ENCODE results near the gene KIF21B.
"Not testable (repeated sequence)": the region's sequence is repeated elsewhere in the genome, so short reads cannot be mapped to it uniquely, and the experiment has no call there.

The KIF21B gene

DNA sequence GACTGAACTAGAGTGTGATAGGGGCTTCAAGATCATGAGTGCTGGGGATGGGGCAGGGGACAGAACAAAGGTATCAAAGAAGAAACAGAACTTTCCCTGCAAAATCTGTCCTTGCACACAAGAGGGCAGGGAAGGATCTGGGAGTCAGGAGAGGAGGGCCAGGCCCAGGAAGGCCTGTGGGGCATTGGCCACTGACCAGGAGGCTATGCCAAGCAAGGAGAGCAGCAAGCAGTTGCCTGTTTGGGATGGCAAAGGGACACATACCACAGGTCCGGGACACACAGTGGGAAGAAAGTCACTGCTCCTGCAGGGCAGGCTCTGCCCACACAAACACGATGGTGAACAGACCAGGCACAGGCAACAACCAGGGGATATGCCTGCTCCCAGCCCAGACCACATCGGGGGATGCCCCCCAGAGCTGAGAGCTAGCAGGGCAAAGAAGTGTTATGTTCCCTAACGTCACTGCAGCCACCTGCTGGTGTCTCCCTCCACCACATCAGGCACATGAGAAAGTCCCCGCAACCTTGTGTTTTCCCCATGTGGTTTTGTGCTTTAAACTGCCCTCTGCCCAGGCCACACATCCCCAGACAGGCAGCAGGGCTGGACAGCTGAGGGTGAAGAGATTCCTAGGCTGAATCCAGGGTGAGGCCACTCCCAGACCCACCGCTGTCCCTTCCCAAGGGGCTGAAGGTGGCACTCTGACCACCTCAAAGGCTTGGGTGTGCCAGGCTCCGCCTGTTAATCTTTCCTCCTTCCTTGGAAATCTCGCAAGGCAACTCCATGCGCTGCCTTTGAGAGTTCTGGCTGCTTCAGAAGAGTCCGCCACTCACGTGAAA is 53.6 kb downstream of the KIF21B start:
- peak; percentile 53 for ATAC-seq (replicated peaks; ENCODE audit: extremely low read depth, poor library complexity, severe bottlenecking)

DNA sequence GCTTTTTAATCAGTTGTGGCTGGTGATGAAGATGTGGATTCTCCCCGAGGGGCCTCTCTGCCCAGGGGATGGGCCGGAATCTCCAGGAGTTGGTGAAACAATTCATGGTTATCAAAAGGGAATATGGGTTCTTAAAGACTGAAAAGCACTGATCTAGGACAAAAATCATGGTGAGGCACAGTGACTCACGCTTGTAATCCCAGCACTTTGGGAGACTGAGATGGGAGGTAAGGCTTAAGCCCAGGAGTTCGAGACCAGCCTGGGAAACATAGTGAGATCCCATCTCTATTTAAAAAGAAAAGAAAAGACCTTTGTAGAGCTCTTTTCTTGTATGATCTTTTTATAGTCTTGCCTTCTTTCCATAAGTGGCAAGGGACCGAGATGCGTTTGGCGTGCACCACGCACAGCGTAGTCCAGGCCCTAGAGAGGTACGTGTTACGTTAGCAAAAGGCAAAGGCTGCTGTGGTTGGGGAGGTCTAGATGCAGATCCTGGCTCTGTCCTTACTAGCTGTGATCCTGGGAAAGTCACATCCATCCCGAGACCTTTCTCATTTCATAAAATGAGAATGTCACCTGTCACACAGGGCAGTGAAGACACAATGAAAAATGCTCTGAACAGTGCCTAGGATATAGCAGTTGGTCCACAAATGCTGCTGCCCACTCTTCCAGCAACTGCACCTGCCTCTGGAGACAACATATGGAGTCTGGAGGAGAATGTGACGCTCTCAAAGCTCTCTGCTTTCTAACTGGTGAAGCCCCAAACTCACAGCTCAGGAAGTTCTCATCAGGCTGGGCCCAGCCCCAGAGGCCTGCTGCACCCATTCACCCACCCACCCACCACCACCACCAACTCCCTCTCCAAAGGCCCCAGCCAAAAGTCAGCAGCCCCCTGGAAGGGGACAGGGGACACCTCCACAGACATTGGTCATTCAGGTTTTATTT is 54.8 kb downstream of the KIF21B start:
- H3K27ac Mint-ChIP-seq (ENCODE audit: low read depth): no peak overlapping the region
- no peaks in the 10 kb centered on the region for H3K27me3 Mint-ChIP-seq
- peaks cover 19% of the 10 kb centered on the region for H3K36me3 Mint-ChIP-seq (ENCODE audit: insufficient read depth)
- no peak overlapping the region for H3K4me3 Mint-ChIP-seq
- no peaks in the 10 kb centered on the region for H3K9me3 Mint-ChIP-seq
- peaks cover 10% of the 10 kb centered on the region for H3K4me1 Mint-ChIP-seq
- no peak for ATAC-seq (replicated peaks; ENCODE audit: extremely low read depth, poor library complexity, severe bottlenecking)
- no peak for DNase-seq (ENCODE audit: low spot score in 2 of 2)

More for the DNA sequence above, 53.6 kb downstream of the KIF21B start:
- no peaks in the 10 kb centered on the region for H3K27me3 Mint-ChIP-seq
- DNase-seq (ENCODE audit: low spot score in 2 of 2): no peak
- H3K27ac Mint-ChIP-seq (ENCODE audit: low read depth): peak overlapping the region; percentile 65
- H3K36me3 Mint-ChIP-seq (ENCODE audit: insufficient read depth): peaks cover 22% of the 10 kb centered on the region
- H3K4me3 Mint-ChIP-seq: no peak overlapping the region
- H3K9me3 Mint-ChIP-seq: no peaks in the 10 kb centered on the region
- peaks cover 10% of the 10 kb centered on the region for H3K4me1 Mint-ChIP-seq

DNA sequence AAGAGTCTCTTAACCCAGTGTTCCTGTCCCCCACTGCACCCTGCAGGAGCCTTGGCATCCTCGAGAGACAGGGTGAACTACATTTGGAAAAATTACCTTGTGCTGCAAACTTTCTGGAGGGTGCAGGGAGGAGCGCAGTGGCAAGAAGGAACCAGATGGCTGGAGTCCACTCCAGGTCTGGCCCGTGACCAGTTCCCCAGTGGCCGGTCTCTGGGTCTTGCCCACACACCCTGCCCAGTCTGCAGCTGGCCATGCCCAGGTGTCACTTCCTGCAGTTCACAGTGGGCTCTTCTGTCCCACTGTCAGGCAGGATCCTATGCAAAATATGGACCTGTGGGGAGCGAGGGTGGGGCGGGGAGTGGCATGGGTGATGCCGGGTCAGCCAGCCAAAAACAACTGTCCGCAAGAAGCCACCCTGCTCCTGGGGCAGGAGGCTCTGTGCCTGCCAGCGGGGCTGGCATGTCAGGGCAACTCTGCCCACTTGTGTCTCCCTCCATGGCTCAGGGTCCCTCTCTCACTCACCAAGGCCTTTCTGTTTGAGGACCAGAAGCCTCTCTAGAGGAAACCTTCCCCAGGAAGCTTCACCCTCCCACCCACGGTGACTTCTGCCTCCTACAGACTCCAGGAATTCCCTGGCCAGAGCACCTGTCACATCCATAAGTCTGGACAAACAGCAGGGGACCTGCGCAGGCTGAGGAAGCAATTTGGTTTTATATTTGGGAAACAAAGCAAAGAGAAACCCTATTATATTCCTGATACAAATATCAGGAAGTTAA is 55.6 kb downstream of the KIF21B start:
- peaks cover 14% of the 10 kb centered on the region for H3K36me3 Mint-ChIP-seq (ENCODE audit: insufficient read depth)
- H3K4me1 Mint-ChIP-seq: peaks cover 10% of the 10 kb centered on the region
- H3K27me3 Mint-ChIP-seq: no peaks in the 10 kb centered on the region
- no peak for ATAC-seq (replicated peaks; ENCODE audit: extremely low read depth, poor library complexity, severe bottlenecking)
- no peak for DNase-seq (ENCODE audit: low spot score in 2 of 2)
- H3K9me3 Mint-ChIP-seq: no peaks in the 10 kb centered on the region
- H3K4me3 Mint-ChIP-seq: no peak overlapping the region
- no peak overlapping the region for H3K27ac Mint-ChIP-seq (ENCODE audit: low read depth)

DNA sequence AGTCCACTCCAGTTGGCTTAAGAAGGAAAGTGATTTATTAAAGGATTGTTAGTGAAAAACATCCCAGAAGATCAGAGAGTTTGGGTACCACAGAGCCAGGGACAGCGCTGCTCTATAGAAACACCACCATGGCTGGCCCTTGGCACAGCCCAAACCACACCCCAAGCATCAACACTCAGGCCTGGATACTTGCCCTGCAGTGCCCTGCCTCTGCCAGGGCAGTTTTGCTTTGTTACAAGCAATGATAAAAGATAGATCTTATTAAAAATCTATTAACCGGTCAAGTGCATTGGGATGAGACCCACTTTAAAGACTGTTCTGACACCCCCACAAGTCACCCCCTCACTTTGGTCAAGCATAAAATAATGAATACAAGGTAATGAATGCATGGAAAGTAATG is 56.6 kb downstream of the KIF21B start:
- H3K36me3 Mint-ChIP-seq (ENCODE audit: insufficient read depth): peaks cover 13% of the 10 kb centered on the region
- H3K4me3 Mint-ChIP-seq: no peak overlapping the region
- H3K4me1 Mint-ChIP-seq: peaks cover 10% of the 10 kb centered on the region
- H3K9me3 Mint-ChIP-seq: no peaks in the 10 kb centered on the region
- ATAC-seq (replicated peaks; ENCODE audit: extremely low read depth, poor library complexity, severe bottlenecking) (no peak), DNase-seq (ENCODE audit: low spot score in 2 of 2) (no peak)
- H3K27me3 Mint-ChIP-seq: no peaks in the 10 kb centered on the region
- H3K27ac Mint-ChIP-seq (ENCODE audit: low read depth): no peak overlapping the region

DNA sequence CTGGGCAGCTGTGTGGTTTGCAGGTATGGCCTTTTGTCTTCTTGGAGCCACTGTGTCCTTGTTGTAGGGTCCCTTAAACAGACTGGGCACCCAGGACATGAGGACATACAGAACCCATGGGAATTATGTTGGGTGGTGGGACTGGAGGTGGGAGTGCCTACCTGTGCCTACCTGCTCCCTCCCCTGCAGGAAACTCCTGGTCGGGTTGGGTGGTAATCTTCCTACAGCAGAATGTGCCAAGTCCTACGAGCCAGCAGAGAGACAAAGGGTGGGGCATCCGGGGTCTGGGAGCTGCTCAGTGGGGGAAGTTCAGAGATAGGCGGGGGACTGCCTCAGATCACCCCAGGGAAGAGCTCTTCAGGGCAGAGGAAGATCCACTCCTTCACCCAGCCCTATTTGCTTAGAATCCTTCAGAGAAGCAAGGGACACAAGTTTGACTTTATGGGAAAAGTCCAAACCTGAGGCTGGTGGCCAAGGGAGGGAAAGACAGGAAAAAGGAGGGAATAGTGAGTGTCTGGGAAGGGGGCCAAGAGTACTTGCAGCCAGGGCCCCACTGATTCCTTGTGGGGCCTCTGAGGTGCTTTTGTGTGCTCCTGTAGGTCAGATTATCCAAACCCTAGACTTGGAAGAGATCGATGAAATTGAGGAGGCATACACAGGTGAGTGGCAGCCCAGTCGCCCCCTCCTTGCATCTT is 58.3 kb downstream of the KIF21B start:
- Mint-ChIP-seq H3K27me3 (no peaks in the 10 kb centered on the region), H3K9me3 (no peaks in the 10 kb centered on the region), H3K27ac (ENCODE audit: low read depth) (peak overlapping the region; percentile 80), H3K4me1 (peaks cover 5% of the 10 kb centered on the region), H3K36me3 (ENCODE audit: insufficient read depth) (peaks cover 10% of the 10 kb centered on the region), H3K4me3 (no peak overlapping the region)
- no peak for DNase-seq (ENCODE audit: low spot score in 2 of 2)
- ATAC-seq (replicated peaks; ENCODE audit: extremely low read depth, poor library complexity, severe bottlenecking): no peak

DNA sequence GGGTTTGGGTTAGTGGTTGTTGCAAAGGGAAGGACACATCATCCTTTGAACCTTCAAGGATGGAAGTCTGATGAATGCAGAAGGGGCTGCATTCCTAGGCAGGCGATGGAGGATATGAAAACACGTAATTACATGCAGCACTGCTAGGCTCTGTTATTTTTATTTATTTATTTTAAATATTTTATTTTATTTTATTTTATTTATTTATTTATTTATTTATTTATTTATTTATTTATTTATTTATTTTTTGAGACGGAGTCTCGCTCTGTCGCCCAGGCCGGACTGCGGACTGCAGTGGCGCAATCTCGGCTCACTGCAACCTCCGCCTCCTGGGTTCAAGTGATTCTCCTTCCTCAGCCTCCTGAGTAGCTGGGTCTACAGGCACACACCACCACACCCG is 59.6 kb downstream of the KIF21B start:
- H3K27ac Mint-ChIP-seq (ENCODE audit: low read depth); H3K9me3 Mint-ChIP-seq; H3K36me3 Mint-ChIP-seq (ENCODE audit: insufficient read depth); ATAC-seq (replicated peaks; ENCODE audit: extremely low read depth, poor library complexity, severe bottlenecking); H3K27me3 Mint-ChIP-seq; H3K4me1 Mint-ChIP-seq; H3K4me3 Mint-ChIP-seq; DNase-seq (ENCODE audit: low spot score in 2 of 2): not testable (repeated sequence)

DNA sequence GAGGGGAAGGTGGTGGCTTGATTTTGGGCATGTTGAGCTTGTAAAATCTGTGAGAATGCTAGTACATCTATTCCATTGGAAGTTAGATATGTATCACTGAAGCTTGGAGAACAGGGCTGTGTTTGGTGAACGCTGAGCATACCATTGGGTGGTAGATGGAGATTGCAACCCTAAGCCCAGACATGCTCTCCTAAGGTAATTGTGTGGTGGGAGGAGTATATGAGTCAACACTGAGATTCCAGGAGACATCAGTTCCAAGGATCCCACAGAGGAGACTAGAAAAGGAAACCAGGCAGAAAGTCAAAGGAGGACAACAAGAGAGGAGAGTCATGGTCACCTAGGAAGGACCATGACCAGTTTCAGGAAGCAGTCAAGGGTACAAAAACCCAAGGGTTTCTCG is 60.4 kb downstream of the KIF21B start:
- H3K27me3 Mint-ChIP-seq: no peaks in the 10 kb centered on the region
- H3K27ac Mint-ChIP-seq (ENCODE audit: low read depth): no peak overlapping the region
- H3K4me3 Mint-ChIP-seq: no peak overlapping the region
- H3K36me3 Mint-ChIP-seq (ENCODE audit: insufficient read depth): peaks cover 4% of the 10 kb centered on the region
- no peaks in the 10 kb centered on the region for H3K4me1 Mint-ChIP-seq
- ATAC-seq (replicated peaks; ENCODE audit: extremely low read depth, poor library complexity, severe bottlenecking) (no peak), DNase-seq (ENCODE audit: low spot score in 2 of 2) (no peak)
- H3K9me3 Mint-ChIP-seq: no peaks in the 10 kb centered on the region

DNA sequence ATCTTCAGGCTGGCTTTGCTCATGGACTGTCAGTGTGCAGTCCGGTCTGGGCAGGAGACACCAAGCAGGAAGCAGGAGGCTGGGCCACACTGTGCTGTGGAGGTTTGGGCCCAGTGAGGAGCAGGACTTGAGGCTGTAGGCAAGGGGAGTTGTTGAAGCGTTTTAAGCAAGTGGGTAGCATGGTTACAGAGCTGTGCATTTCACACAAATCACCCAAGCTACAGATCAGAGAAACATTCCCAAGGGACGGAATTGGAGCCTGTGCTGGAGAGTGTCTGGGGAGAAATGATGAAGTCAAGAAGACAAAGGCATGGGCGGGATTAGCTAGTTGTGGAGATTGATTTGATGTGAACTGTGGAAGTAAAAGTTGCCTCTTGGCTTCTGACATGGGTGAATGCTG is 60.9 kb downstream of the KIF21B start:
- H3K4me3 Mint-ChIP-seq: no peak overlapping the region
- H3K36me3 Mint-ChIP-seq (ENCODE audit: insufficient read depth): peaks cover 4% of the 10 kb centered on the region
- ATAC-seq (replicated peaks; ENCODE audit: extremely low read depth, poor library complexity, severe bottlenecking) (no peak), DNase-seq (ENCODE audit: low spot score in 2 of 2) (no peak)
- H3K4me1 Mint-ChIP-seq: no peaks in the 10 kb centered on the region
- no peaks in the 10 kb centered on the region for H3K9me3 Mint-ChIP-seq
- H3K27ac Mint-ChIP-seq (ENCODE audit: low read depth): no peak overlapping the region
- no peaks in the 10 kb centered on the region for H3K27me3 Mint-ChIP-seq

DNA sequence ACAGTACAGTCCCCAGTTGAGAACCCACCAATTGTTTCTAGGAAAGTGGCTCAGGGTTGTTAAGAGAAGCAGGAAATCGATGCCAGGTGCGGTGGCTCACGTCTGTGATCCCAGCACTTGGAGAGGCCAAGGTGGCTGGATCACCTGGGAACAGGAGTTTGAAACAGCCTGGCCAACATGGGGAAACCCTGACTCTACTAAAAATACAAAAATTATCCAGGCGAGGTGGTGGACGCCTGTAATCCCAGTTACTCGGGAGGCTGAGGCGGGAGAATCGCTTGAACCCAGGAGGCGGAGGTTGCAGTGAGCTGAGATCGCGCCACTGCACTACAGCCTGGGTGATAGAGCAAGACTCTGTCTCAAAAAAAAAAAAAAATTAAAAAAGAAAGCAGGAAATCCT is 61.4 kb downstream of the KIF21B start:
- not testable (repeated sequence) for DNase-seq (ENCODE audit: low spot score in 2 of 2); H3K4me3 Mint-ChIP-seq; H3K36me3 Mint-ChIP-seq (ENCODE audit: insufficient read depth); H3K4me1 Mint-ChIP-seq; H3K27me3 Mint-ChIP-seq; ATAC-seq (replicated peaks; ENCODE audit: extremely low read depth, poor library complexity, severe bottlenecking); H3K9me3 Mint-ChIP-seq; H3K27ac Mint-ChIP-seq (ENCODE audit: low read depth)

DNA sequence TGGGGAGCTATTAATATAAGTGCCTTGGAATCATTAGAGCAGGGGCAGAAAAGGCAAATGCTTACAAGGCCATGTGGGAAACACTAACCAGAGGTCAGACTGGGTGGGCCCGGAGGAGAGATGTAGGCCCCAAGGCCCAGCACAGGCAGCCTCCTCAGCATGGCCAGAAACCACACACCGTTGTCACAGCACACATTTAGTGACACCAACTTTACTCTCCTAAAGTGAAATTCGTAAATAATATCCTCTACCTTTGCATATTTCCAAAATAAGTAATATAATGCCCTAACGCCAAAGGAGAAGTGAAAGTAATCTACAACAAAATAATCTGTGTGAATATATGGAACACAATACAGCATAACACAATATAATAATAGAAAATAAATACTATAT is 62.6 kb downstream of the KIF21B start:
- Mint-ChIP-seq H3K27ac (ENCODE audit: low read depth) (no peak overlapping the region), H3K4me1 (no peaks in the 10 kb centered on the region), H3K4me3 (no peak overlapping the region), H3K36me3 (ENCODE audit: insufficient read depth) (peaks cover 4% of the 10 kb centered on the region), H3K27me3 (no peaks in the 10 kb centered on the region), H3K9me3 (no peaks in the 10 kb centered on the region)
- DNase-seq (ENCODE audit: low spot score in 2 of 2) (no peak), ATAC-seq (replicated peaks; ENCODE audit: extremely low read depth, poor library complexity, severe bottlenecking) (no peak)

DNA sequence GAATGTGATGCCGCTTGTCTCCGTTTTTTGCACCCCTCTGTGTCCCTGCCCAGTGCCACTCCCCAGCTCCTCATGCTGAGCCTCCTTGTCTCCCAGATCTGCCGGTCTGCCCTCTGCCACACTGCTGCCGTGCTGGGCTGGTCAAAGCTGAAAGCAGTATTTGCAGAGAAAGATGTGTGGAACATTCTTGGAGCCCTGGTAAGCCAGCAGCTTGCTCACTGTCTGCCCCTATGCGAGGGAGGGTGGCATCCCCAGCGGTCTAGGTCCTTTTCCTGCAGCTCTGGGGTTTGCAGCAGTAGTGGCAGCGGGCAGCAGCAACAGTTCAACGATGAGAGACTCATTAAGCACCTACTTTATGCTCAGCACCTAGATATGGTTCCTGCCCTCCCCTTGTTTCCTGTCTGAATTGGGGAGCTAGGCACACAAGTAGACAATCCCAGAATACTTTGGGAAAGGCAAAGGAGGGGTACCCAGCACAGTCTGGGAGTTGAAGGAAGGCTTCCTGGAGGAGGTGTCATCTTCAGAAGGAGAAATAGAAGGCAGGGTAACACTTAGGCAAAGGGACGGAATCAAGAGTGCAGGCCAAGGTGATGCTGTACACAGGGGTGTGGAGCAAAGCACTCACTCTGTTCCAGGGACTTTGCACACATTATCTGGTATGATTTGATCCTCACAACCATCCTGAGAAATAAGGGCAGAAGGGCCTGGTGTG is 63.1 kb downstream of the KIF21B start:
- ATAC-seq (replicated peaks; ENCODE audit: extremely low read depth, poor library complexity, severe bottlenecking) (no peak), DNase-seq (ENCODE audit: low spot score in 2 of 2) (no peak)
- H3K4me3 Mint-ChIP-seq: no peak overlapping the region
- no peaks in the 10 kb centered on the region for H3K4me1 Mint-ChIP-seq
- H3K9me3 Mint-ChIP-seq: no peaks in the 10 kb centered on the region
- no peaks in the 10 kb centered on the region for H3K27me3 Mint-ChIP-seq
- H3K36me3 Mint-ChIP-seq (ENCODE audit: insufficient read depth): peaks cover 4% of the 10 kb centered on the region
- H3K27ac Mint-ChIP-seq (ENCODE audit: low read depth): no peak overlapping the region

Measured in central memory CD8-positive, alpha-beta T cell (primary cell).